GM23248 (cell line): ENCODE data around the gene ILF3. TPM values are rescaled to one million over a fixed set of nuclear protein-coding genes. Genes with fewer than 3 reads are reported as not detected.

Experiments
- DNase-seq: peaks from one replicate; pipeline ENCODE4 v3.0.0-alpha.2; 2015
- H2AFZ ChIP-seq: fragments of 200-600 bp; sonication (generic); 2 replicates; pipeline ENCODE4 v1.6.1; 2016; ENCODE audit warnings: antibody characterized with exemption
- H3F3A ChIP-seq: fragments of 200-600 bp; sonication (generic); 2 replicates; pipeline ENCODE4 v1.6.1; 2016; ENCODE audit warnings: mild to moderate bottlenecking, antibody characterized with exemption, mixed run types; ENCODE audit not compliant: insufficient read depth
- H3K27ac ChIP-seq: fragments of 200-600 bp; sonication (generic); 2 replicates; pipeline ENCODE4 v1.5.1; 2016; ENCODE audit warnings: mild to moderate bottlenecking
- H3K27me3 ChIP-seq: fragments of 200-600 bp; sonication (generic); replicated peaks from 2 replicates; pipeline ENCODE4 v1.6.1; 2016; ENCODE audit warnings: mild to moderate bottlenecking; ENCODE audit not compliant: insufficient read depth
- H3K36me3 ChIP-seq: fragments of 200-600 bp; sonication (generic); 2 replicates; pipeline ENCODE4 v1.6.1; 2016; ENCODE audit warnings: low read depth, mild to moderate bottlenecking
- H3K4me1 ChIP-seq: fragments of 200-600 bp; sonication (generic); 2 replicates; pipeline ENCODE4 v1.6.1; 2016; ENCODE audit warnings: mild to moderate bottlenecking; ENCODE audit not compliant: insufficient read depth
- H3K4me2 ChIP-seq: fragments of 200-600 bp; sonication (generic); one replicate; pipeline ENCODE4 v1.6.1; 2016; ENCODE audit warnings: mild to moderate bottlenecking; ENCODE audit not compliant: unreplicated experiment
- H3K4me3 ChIP-seq: fragments of 200-600 bp; sonication (generic); 2 replicates; pipeline ENCODE4 v1.5.1; 2016; ENCODE audit warnings: mild to moderate bottlenecking
- H3K79me2 ChIP-seq: fragments of 200-600 bp; sonication (generic); 2 replicates; pipeline ENCODE4 v1.6.1; 2016; ENCODE audit warnings: mild to moderate bottlenecking; ENCODE audit not compliant: insufficient read depth
- H3K9ac ChIP-seq: fragments of 200-600 bp; sonication (generic); 2 replicates; pipeline ENCODE4 v1.6.1; 2016; ENCODE audit warnings: mild to moderate bottlenecking
- H3K9me2 ChIP-seq: fragments of 200-600 bp; sonication (generic); 2 replicates; pipeline ENCODE4 v1.6.1; 2016; ENCODE audit warnings: mixed run types, mild to moderate bottlenecking, moderate library complexity; ENCODE audit not compliant: insufficient read depth
- H3K9me3 ChIP-seq: fragments of 200-600 bp; sonication (generic); one replicate; pipeline ENCODE4 v1.6.1; 2017; ENCODE audit warnings: low read depth
- H4K20me1 ChIP-seq: fragments of 200-600 bp; sonication (generic); 2 replicates; pipeline ENCODE4 v1.6.0; 2016; ENCODE audit not compliant: insufficient read depth
- EZH2 ChIP-seq: fragments of 200-600 bp; sonication (generic); IDR thresholded peaks from 2 replicates; pipeline ENCODE4 v1.6.1; 2018; ENCODE audit warnings: antibody characterized with exemption, mild to moderate bottlenecking; ENCODE audit not compliant: insufficient read depth, poor library complexity, severe bottlenecking
- EZH2phosphoT487 ChIP-seq: fragments of 200-600 bp; sonication (generic); IDR thresholded peaks from 2 replicates; pipeline ENCODE4 v1.6.1; 2018; ENCODE audit warnings: antibody characterized with exemption, moderate library complexity, mild to moderate bottlenecking, low read depth; ENCODE audit not compliant: insufficient read depth
- WGBS, 2 experiments: methylation state at CpG; one replicate each; pipeline ENCODE4 v1.1.6; 2015 to 2017; ENCODE audit warnings: low lambda C conversion rate in 2 of 2, low coverage in 1 of 2; ENCODE audit errors: missing lambda C conversion rate in 2 of 2; 5-methylcytosine and 5-hydroxymethylcytosine counted together
- in situ Hi-C: fragments of 300-500 bp; cut with MboI; formaldehyde crosslinking; loops from 2 replicates; pipeline ENCODE4 v1.15.0; 2020
- polyA plus RNA-seq: library from polyadenylated mRNA; unstranded; fragments of >200 nt; fragmentation: Nextera tagmentation; extraction: Ambion mirVana; gene quantifications from 2 replicates; pipeline ENCODE4 v1.2.1, GENCODE V29; 2016
- total RNA-seq: library from RNA; depleted of rRNA; stranded (reverse); fragments of >200 nt; shearing (Covaris generic); gene quantifications from 2 replicates; pipeline ENCODE4 v1.2.3, GENCODE V29; 2014

The ILF3 gene
- total and polyA plus RNA-seq, 2 experiments from 2014 or later = 75.5 to 80.1 TPM

DNA sequence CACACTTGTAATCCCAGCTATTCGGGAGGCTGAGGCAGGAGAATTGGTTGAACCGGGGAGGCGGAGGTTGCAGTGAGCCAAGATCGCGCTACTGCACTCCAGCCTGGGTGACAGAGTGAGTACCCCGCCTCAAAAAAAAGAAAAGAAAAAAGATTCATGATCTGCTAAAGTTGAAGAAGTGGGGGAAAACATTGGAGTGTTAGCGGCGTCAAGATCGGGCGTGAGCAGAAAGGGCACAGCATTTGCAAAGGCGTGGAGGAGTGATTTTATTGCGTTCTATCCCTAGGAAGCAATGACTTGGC is 62.9 kb downstream of the ILF3 start:
- peaks cover 40% of the 10 kb centered on the region for H3K79me2 ChIP-seq
- no peak for DNase-seq
- H3K27me3 ChIP-seq = no peaks in the 10 kb centered on the region
- H4K20me1 ChIP-seq = peaks cover 22% of the 10 kb centered on the region; the same call in 1 of the 2 replicates
- in situ Hi-C loops = no loop called here
- no peaks in the 10 kb centered on the region for H3K9me2 ChIP-seq
- WGBS, 2 experiments = 28 to 30% methylated on average over 12 of the region's 12 CpGs
- TF ChIP-seq EZH2 (no peak), EZH2phosphoT487 (no peak)
- peak overlapping the region; percentile 86 for H2AFZ ChIP-seq
- no peaks in the 10 kb centered on the region for H3K9me3 ChIP-seq
- H3K9ac ChIP-seq = peak overlapping the region; percentile 46
- H3K4me3 ChIP-seq = peak overlapping the region; percentile 57
- H3K27ac ChIP-seq = no peak overlapping the region
- H3K4me2 ChIP-seq = peak overlapping the region; percentile 77
- 0 out of 2 replicates have a peak, but pooled peaks cover 20% of the 10 kb centered on the region for H3F3A ChIP-seq
- H3K4me1 ChIP-seq = peaks cover 8% of the 10 kb centered on the region; the same call in 1 of the 2 replicates
- H3K36me3 ChIP-seq = no peaks in the 10 kb centered on the region; the same call in 1 of the 2 replicates

GRCh38 chr19:10717356-10718204 is 63.4 kb downstream of the ILF3 start, which contains the start of gene DNM2:
Gene DNM2 (plus strand): TSS chr19:10718079. CDS start chr19:10718243, 164 bp downstream.
- Histone ChIP-seq H2AFZ (peak within 1 kb of the TSS; percentile 86), H3K4me2 (peak within 1 kb of the TSS; percentile 95), H4K20me1 (peaks cover 22% of the 10 kb centered on the region; the same call in 1 of the 2 replicates), H3K27ac (peak within 1 kb of the TSS; percentile 76), H3K4me3 (peak within 1 kb of the TSS; percentile 85), H3F3A (0 out of 2 replicates have a peak, but pooled peaks cover 20% of the 10 kb centered on the region), H3K27me3 (no peaks in the 10 kb centered on the region), H3K9me2 (no peaks in the 10 kb centered on the region), H3K9ac (peak within 1 kb of the TSS; percentile 87), H3K36me3 (no peaks in the 10 kb centered on the region; the same call in 1 of the 2 replicates), H3K4me1 (peaks cover 8% of the 10 kb centered on the region; the same call in 1 of the 2 replicates), H3K9me3 (no peaks in the 10 kb centered on the region), H3K79me2 (peaks cover 46% of the 10 kb centered on the region)
- WGBS, 2 experiments = 1 to 2% methylated on average over 42 to 57 of the region's 57 CpGs
- TF ChIP-seq EZH2 (no peak), EZH2phosphoT487 (no peak)
- peak; percentile 100 for DNase-seq
- in situ Hi-C loops = no loop called here

- Histone ChIP-seq H2AFZ (peak overlapping the region; percentile 76), H3K36me3 (no peaks in the 10 kb centered on the region; the same call in 1 of the 2 replicates), H3K4me3 (peak overlapping the region; percentile 85), H3K9me3 (no peaks in the 10 kb centered on the region), H3F3A (0 out of 2 replicates have a peak, but pooled peaks cover 20% of the 10 kb centered on the region), H3K27ac (peak overlapping the region; percentile 76), H3K4me1 (peaks cover 8% of the 10 kb centered on the region; the same call in 1 of the 2 replicates), H3K9me2 (no peaks in the 10 kb centered on the region), H3K27me3 (no peaks in the 10 kb centered on the region), H3K79me2 (peaks cover 55% of the 10 kb centered on the region), H3K4me2 (peak overlapping the region; percentile 95), H4K20me1 (peaks cover 22% of the 10 kb centered on the region; the same call in 1 of the 2 replicates), H3K9ac (peak overlapping the region; percentile 87)
- 2 to 4% methylated on average over 36 to 39 of the region's 70 CpGs for WGBS, 2 experiments
- DNase-seq = peak; percentile 75
- no peak for TF ChIP-seq EZH2phosphoT487
- in situ Hi-C loops = no loop called here
These were observed 64.4 kb downstream of the ILF3 start for GRCh38 chr19:10718205-10719196.

GRCh38 chr19:10719466-10719961 is 65.4 kb downstream of the ILF3 start:
- Histone ChIP-seq H3K9me2 (no peaks in the 10 kb centered on the region), H3K9me3 (no peaks in the 10 kb centered on the region), H3K4me2 (peak overlapping the region; percentile 95), H4K20me1 (peaks cover 22% of the 10 kb centered on the region; the same call in 1 of the 2 replicates), H3K4me1 (peaks cover 12% of the 10 kb centered on the region; the same call in 1 of the 2 replicates), H3K9ac (peak overlapping the region; percentile 87), H3K36me3 (no peaks in the 10 kb centered on the region; the same call in 1 of the 2 replicates), H3K27me3 (no peaks in the 10 kb centered on the region), H3K27ac (peak overlapping the region; percentile 76), H3K4me3 (peak overlapping the region; percentile 85), H3F3A (0 out of 2 replicates have a peak, but pooled peaks cover 20% of the 10 kb centered on the region), H2AFZ (no peak overlapping the region), H3K79me2 (peaks cover 65% of the 10 kb centered on the region)
- 32 to 45% methylated on average over 5 of the region's 5 CpGs for WGBS, 2 experiments
- in situ Hi-C loops = no loop called here
- TF ChIP-seq EZH2phosphoT487 = no peak
- TF ChIP-seq EZH2 = no peak
- peak; percentile 41 for DNase-seq
